PC-9 (cell line): ENCODE measurements around the gene SETX. TPM values are rescaled to one million over a fixed set of nuclear protein-coding genes. Genes with fewer than 3 reads are reported as not detected.

Source experiments
- BruUV-seq: library from RNA; stranded (reverse); fragments of 400-500 nt; replicated peaks from 2 replicates; lab custom pipeline; 2021; lab: Mats Ljungman, UMichigan
- CTCF ChIA-PET: fragments of 300-600 bp; sonication (Branson Sonifier 250); formaldehyde crosslinking; loops from one replicate; lab custom pipeline; 2022; ENCODE audit warnings: antibody characterized with exemption; lab: Charles Lee
- POLR2A ChIA-PET: fragments of 300-600 bp; sonication (Branson Sonifier 250); formaldehyde crosslinking; loops from one replicate; lab custom pipeline; 2022; ENCODE audit warnings: antibody characterized with exemption; ENCODE audit not compliant: unreplicated experiment; lab: Charles Lee
- DNase-seq, 2 experiments: peaks; one replicate each; pipeline versions ENCODE4 v3.0.0 to v3.0.0-alpha.2; 2015 to 2022; ENCODE audit warnings: mixed read lengths in 1 of 2
- H2AFZ ChIP-seq: fragments of 200-600 bp; sonication (generic); 2 replicates; pipeline ENCODE4 v1.8.1; 2017; ENCODE audit warnings: antibody characterized with exemption
- H3F3A ChIP-seq: fragments of 200-600 bp; sonication (generic); 2 replicates; pipeline ENCODE4 v1.8.1; 2017; ENCODE audit warnings: antibody characterized with exemption, mild to moderate bottlenecking, low read depth; ENCODE audit not compliant: insufficient read depth
- H3K27ac ChIP-seq: fragments of 200-600 bp; sonication (generic); 2 replicates; pipeline ENCODE4 v1.6.1; 2016; ENCODE audit warnings: mixed run types
- H3K27me3 ChIP-seq: fragments of 200-600 bp; sonication (generic); 2 replicates; pipeline ENCODE4 v1.6.1; 2016; ENCODE audit warnings: low read depth, mixed run types; ENCODE audit not compliant: insufficient read depth
- H3K36me3 ChIP-seq: fragments of 200-600 bp; sonication (generic); 2 replicates; pipeline ENCODE4 v1.6.1; 2016; ENCODE audit warnings: low read depth, mixed run types
- H3K4me1 ChIP-seq: fragments of 200-600 bp; sonication (generic); replicated peaks from 2 replicates; pipeline ENCODE4 v1.6.1; 2016; ENCODE audit warnings: mixed run types; ENCODE audit not compliant: insufficient read depth
- H3K4me2 ChIP-seq: fragments of 200-600 bp; sonication (generic); 2 replicates; pipeline ENCODE4 v1.6.1; 2017; ENCODE audit warnings: mixed run types
- H3K4me3 ChIP-seq: fragments of 200-600 bp; sonication (generic); 2 replicates; pipeline ENCODE4 v1.6.1; 2016; ENCODE audit warnings: mixed run types
- H3K79me2 ChIP-seq: fragments of 200-600 bp; sonication (generic); 2 replicates; pipeline ENCODE4 v1.6.1; 2017; ENCODE audit warnings: low read depth, mixed run types
- H3K9me2 ChIP-seq: fragments of 200-600 bp; sonication (generic); 2 replicates; pipeline ENCODE4 v1.8.1; 2017; ENCODE audit warnings: mild to moderate bottlenecking; ENCODE audit not compliant: insufficient read depth
- H3K9me3 ChIP-seq: fragments of 200-600 bp; sonication (generic); 2 replicates; pipeline ENCODE4 v1.8.1; 2016; ENCODE audit warnings: low read depth; ENCODE audit not compliant: insufficient read depth
- H4K20me1 ChIP-seq: fragments of 200-600 bp; sonication (generic); 2 replicates; pipeline ENCODE4 v1.8.1; 2017; ENCODE audit not compliant: insufficient read depth
- EZH2 ChIP-seq: fragments of 200-600 bp; sonication (generic); IDR thresholded peaks from 2 replicates; pipeline ENCODE4 v1.8.0; 2017; ENCODE audit warnings: antibody characterized with exemption, low read depth
- intact Hi-C: fragments of 100-400 bp; cut with micrococcal nuclease; formaldehyde crosslinking; loops from one replicate; pipeline ENCODE4 v1.10.0; 2022; ENCODE audit not compliant: unreplicated experiment
- total RNA-seq: library from RNA; stranded (reverse); gene quantifications from 2 replicates; pipeline ENCODE4 v1.2.3, GENCODE V29; 2021
- TF ChIP-seq, protein P1 (sequence below): fragments of 200-600 bp; sonication (generic); conservative IDR thresholded peaks from 2 replicates; pipeline ENCODE4 v1.6.1; 2017; ENCODE audit warnings: mixed run types, antibody characterized with exemption, mild to moderate bottlenecking, moderate library complexity

Gene SETX
- total RNA-seq, 1 experiment from 2014 or later, result 23.5 TPM

GRCh38 chr9:132370592-132370991 lies 15.8 kb upstream of the SETX start:
- no peak for DNase-seq

DNA sequence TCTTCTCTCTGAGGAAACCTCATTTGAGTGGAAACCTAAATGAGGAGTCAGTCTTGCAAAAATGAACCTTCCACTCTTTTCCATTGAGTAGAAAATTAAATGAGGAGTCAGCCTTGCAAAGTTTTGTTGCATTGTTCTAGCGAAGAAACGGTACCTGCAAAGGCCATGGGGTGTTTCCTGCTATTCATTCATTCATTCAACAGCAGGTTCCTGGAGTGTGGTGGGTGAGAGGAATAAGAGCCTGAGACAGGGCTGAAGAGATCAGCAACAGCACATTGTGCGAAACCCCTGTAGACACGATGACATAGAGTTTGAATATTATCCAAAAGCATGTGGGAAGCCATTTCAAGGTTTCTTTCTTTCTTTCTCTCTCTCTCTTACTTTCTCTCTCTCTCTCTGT lies 14.6 kb upstream of the SETX start:
- no peak overlapping the region for H3K27ac ChIP-seq
- intact Hi-C loops, result no loop called here
- H2AFZ ChIP-seq, result no peak overlapping the region
- DNase-seq, result no peak
- H3K9me3 ChIP-seq, result no peaks in the 10 kb centered on the region
- H3K4me3 ChIP-seq, result no peak overlapping the region
- no TSS peak for BruUV-seq
- H3F3A ChIP-seq, result peaks cover 8% of the 10 kb centered on the region; the same call in 1 of the 2 replicates
- no peaks in the 10 kb centered on the region for H3K4me1 ChIP-seq
- no peaks in the 10 kb centered on the region for H3K79me2 ChIP-seq
- ChIA-PET POLR2A (no interaction called here), CTCF (no interaction called here)
- no peaks in the 10 kb centered on the region for H3K9me2 ChIP-seq
- TF ChIP-seq, protein P1, sequence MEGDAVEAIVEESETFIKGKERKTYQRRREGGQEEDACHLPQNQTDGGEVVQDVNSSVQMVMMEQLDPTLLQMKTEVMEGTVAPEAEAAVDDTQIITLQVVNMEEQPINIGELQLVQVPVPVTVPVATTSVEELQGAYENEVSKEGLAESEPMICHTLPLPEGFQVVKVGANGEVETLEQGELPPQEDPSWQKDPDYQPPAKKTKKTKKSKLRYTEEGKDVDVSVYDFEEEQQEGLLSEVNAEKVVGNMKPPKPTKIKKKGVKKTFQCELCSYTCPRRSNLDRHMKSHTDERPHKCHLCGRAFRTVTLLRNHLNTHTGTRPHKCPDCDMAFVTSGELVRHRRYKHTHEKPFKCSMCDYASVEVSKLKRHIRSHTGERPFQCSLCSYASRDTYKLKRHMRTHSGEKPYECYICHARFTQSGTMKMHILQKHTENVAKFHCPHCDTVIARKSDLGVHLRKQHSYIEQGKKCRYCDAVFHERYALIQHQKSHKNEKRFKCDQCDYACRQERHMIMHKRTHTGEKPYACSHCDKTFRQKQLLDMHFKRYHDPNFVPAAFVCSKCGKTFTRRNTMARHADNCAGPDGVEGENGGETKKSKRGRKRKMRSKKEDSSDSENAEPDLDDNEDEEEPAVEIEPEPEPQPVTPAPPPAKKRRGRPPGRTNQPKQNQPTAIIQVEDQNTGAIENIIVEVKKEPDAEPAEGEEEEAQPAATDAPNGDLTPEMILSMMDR, result no peak
- no peak for TF ChIP-seq EZH2
- H3K27me3 ChIP-seq, result no peaks in the 10 kb centered on the region
- no peak overlapping the region for H3K4me2 ChIP-seq
- H3K36me3 ChIP-seq, result no peaks in the 10 kb centered on the region
- H4K20me1 ChIP-seq, result no peaks in the 10 kb centered on the region

More at GRCh38 chr9:132370592-132370991, 15.8 kb upstream of the SETX start:
- intact Hi-C loops, result no loop called here
- H4K20me1 ChIP-seq, result no peaks in the 10 kb centered on the region
- no TSS peak for BruUV-seq
- TF ChIP-seq EZH2, result no peak
- TF ChIP-seq, protein P1, result no peak
- H3K4me3 ChIP-seq, result no peak overlapping the region
- no peak overlapping the region for H3K4me2 ChIP-seq
- H3K9me3 ChIP-seq, result no peaks in the 10 kb centered on the region
- H3K9me2 ChIP-seq, result no peaks in the 10 kb centered on the region
- POLR2A ChIA-PET, result no interaction called here
- H3K27ac ChIP-seq, result no peak overlapping the region
- no peaks in the 10 kb centered on the region for H3K79me2 ChIP-seq
- CTCF ChIA-PET, result no interaction called here
- peaks cover 8% of the 10 kb centered on the region; the same call in 1 of the 2 replicates for H3F3A ChIP-seq
- no peaks in the 10 kb centered on the region for H3K4me1 ChIP-seq
- H3K27me3 ChIP-seq, result no peaks in the 10 kb centered on the region
- no peak overlapping the region for H2AFZ ChIP-seq
- no peaks in the 10 kb centered on the region for H3K36me3 ChIP-seq

- intact Hi-C loops, result no loop called here
- TF ChIP-seq EZH2, result no peak
- TF ChIP-seq, protein P1, result no peak
- Histone ChIP-seq H3K27me3 (no peaks in the 10 kb centered on the region), H3K4me1 (no peaks in the 10 kb centered on the region), H3K79me2 (no peaks in the 10 kb centered on the region), H2AFZ (no peak overlapping the region), H3K4me3 (no peak overlapping the region), H3K36me3 (no peaks in the 10 kb centered on the region), H3K9me2 (no peaks in the 10 kb centered on the region), H4K20me1 (no peaks in the 10 kb centered on the region), H3K9me3 (no peaks in the 10 kb centered on the region), H3K27ac (no peak overlapping the region), H3F3A (no peaks in the 10 kb centered on the region), H3K4me2 (no peak overlapping the region)
- no peak for DNase-seq
- ChIA-PET CTCF (no interaction called here), POLR2A (interaction anchor here (0.6 kb wide), 1 partner anchor 47 kb away, joined by 6 read pairs; no protein-coding TSS in a partner anchor)
- no TSS peak for BruUV-seq
These were observed 13.0 kb upstream of the SETX start for GRCh38 chr9:132367613-132368313.
